Measurements from ENCODE around the gene MROH2A.
"Not testable (repeated sequence)": the region's sequence is repeated elsewhere in the genome, so short reads cannot be mapped to it uniquely, and the experiment has no call there.

MROH2A gene

GRCh38 chr2:233858331-233858730 is 80.2 kb downstream of the MROH2A start:
- no peak for DNase-seq (ENCODE audit: low read depth)

DNA sequence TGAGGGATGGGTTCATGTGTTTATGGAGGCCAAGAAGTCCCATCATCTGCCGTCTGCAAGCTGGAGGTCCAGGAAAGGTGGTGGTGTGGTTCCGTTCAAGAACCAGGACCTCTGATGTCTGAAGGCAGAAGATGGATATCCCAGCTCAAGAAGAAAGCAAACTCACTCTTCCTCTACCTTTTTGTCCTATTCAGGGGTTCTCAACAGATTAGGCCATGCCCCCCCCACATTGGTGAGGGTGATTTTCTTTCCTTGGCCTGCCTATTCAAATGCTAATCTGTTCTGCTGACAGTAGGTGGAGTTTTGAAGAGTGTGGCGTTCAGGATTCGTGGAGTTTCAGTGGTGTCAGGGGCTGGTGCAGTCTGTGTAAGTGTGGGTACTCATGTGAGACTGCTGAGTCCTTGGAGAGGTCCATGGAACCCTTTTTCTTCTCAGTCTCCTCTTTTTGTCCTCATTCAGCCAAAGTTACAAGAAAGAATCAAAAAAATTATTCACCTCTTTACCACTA is 84.2 kb downstream of the MROH2A start:
- no peak for DNase-seq (ENCODE audit: low read depth)

GRCh38 chr2:233865838-233866237 is 87.7 kb downstream of the MROH2A start:
- no peak for DNase-seq (ENCODE audit: low read depth)

GRCh38 chr2:233866479-233866878 is 88.3 kb downstream of the MROH2A start:
- DNase-seq (ENCODE audit: low read depth): no peak

GRCh38 chr2:233867993-233868532 is 89.9 kb downstream of the MROH2A start, which contains the start of gene MSL3B:
Gene MSL3B (minus strand): TSS chr2:233868386.
- peak; percentile 14 for DNase-seq (ENCODE audit: low read depth)

GRCh38 chr2:233871432-233871831 is 93.3 kb downstream of the MROH2A start:
- no peak for DNase-seq (ENCODE audit: low read depth)

- DNase-seq (ENCODE audit: low read depth): not testable (repeated sequence)
Observed at GRCh38 chr2:233872125-233872524, 94.0 kb downstream of the MROH2A start.

DNA sequence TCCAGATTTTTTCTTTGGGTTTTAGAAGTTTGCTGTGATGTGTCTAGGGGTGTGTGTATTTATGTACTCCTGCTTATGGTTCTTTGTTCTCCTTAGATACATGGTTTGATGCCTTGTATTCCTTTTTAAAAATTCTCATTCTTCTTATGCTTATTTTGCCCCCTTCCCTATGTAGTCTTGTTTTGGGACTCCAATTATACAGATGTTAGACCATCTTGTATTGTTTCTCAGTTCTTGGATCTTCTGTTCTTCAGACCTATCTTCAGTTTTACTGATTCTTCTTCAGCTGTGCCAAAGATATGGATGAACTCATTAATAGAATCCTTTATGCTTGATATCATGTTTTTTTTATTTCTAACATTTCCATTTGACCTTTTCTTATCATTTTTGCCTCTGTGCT is 104.2 kb downstream of the MROH2A start:
- DNase-seq (ENCODE audit: low read depth): no peak

Measured in stromal cell of bone marrow (primary cell).